ENCODE measurements around the gene ETV6.

DNA sequence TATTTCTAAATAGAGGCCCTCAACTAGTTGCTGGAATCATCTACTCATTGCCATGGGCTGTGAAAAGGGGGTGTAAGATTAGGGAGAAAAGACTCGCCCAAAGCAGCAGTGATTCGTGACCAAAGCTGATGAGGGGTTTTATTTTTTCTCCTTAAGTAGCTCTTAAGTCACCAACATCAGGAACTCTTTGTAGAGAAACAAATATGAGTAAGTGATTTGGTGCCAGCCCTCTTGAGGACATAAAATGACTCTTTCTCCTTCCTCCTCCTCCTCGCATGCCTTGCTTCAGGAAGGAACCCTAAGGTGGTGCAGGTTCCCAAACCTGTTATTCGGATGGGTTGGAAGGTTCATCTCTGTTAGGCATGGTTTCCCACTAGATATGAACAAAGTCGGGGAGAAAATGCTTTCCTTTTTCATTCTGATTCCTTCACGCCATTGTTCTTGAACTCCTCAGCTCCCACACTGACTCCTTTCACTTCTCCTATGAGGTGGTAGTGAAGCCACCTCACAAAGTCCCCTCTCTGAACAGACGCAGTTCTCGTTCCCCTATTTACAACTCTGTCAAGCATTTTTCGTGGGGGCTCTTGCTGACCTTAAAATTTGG is 113.4 kb downstream of the ETV6 start:
- TF ChIP-seq, protein P1, sequence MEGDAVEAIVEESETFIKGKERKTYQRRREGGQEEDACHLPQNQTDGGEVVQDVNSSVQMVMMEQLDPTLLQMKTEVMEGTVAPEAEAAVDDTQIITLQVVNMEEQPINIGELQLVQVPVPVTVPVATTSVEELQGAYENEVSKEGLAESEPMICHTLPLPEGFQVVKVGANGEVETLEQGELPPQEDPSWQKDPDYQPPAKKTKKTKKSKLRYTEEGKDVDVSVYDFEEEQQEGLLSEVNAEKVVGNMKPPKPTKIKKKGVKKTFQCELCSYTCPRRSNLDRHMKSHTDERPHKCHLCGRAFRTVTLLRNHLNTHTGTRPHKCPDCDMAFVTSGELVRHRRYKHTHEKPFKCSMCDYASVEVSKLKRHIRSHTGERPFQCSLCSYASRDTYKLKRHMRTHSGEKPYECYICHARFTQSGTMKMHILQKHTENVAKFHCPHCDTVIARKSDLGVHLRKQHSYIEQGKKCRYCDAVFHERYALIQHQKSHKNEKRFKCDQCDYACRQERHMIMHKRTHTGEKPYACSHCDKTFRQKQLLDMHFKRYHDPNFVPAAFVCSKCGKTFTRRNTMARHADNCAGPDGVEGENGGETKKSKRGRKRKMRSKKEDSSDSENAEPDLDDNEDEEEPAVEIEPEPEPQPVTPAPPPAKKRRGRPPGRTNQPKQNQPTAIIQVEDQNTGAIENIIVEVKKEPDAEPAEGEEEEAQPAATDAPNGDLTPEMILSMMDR (IDR thresholded peaks at IDR 0.05): no peak
- TF ChIP-seq POLR2A (IDR thresholded peaks at IDR 0.05): no peak

Measured in vagina (tissue), 2 donors.